Medulla oblongata (tissue), 1 donor: ENCODE data around the gene AFF3.
"Not testable (repeated sequence)": the region's sequence is repeated elsewhere in the genome, so short reads cannot be mapped to it uniquely, and the experiment has no call there.

Experiments used
- DNase-seq: peaks from one replicate; pipeline ENCODE4 v3.0.0-alpha.2; 2015; ENCODE audit errors: extremely low spot score

AFF3 gene

GRCh38 chr2:99971326-99971900 lies 171.0 kb downstream of the AFF3 start:
- no peak for DNase-seq

DNA sequence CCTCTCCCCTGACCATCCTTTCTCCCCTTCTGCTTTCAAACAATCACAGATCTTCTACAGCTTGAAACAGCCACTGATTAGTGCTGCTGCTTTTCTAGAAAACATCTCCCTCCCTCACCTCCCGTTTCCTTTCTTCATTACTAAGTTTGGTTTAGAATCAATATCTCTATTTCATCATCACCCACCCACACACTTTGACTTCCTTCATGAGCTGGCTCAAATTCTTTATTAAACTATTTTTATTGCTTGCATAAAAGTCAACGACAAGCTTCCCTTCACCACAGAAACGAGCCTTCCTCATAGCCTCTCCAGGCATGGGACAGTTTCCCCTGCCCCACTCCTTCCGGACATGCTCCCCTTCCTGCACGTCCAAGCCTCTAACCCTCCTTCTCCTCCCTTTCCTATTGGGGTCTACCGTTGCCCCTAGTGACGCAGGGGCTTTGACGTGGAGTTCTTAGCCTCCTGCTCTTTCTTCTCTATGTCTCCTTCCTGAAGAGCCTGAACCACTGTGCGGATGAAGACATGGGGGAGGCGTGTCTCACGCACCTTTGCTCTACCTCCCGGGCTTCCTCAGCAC lies 172.0 kb downstream of the AFF3 start:
- no peak for DNase-seq

GRCh38 chr2:99961196-99961913 lies 181.0 kb downstream of the AFF3 start:
- DNase-seq, result no peak

- peak; percentile 17 for DNase-seq
Measured at GRCh38 chr2:99960790-99961189, 181.6 kb downstream of the AFF3 start.

GRCh38 chr2:99960291-99960690 lies 182.1 kb downstream of the AFF3 start:
- no peak for DNase-seq

- DNase-seq, result no peak
Measured at GRCh38 chr2:99959261-99960014, 183.0 kb downstream of the AFF3 start.

- peak; percentile 40 for DNase-seq
Measured at GRCh38 chr2:99957332-99958133, 184.9 kb downstream of the AFF3 start.

GRCh38 chr2:99956232-99957030 lies 186.0 kb downstream of the AFF3 start:
- DNase-seq, result no peak

DNA sequence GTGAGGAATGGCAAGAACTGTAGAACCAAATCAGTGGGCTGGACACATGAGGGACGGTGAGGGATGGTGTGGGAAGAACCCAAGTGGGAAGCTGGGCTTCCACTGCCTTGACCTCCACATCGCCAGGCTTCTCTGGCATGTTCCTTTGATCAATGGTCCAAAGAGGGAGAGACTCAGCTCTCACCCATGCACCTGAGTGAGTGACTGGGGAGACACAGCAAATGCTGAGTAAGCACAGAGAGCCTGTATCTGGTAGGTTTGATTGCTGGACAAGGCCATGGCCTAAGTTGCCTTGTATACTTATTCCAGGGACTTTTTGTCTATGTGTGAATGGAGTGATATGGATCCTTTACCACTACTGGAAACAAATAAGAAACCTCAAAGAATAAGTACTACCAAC lies 188.6 kb downstream of the AFF3 start:
- DNase-seq, result no peak

- no peak for DNase-seq
Measured at GRCh38 chr2:99949963-99950362, 192.4 kb downstream of the AFF3 start.

DNA sequence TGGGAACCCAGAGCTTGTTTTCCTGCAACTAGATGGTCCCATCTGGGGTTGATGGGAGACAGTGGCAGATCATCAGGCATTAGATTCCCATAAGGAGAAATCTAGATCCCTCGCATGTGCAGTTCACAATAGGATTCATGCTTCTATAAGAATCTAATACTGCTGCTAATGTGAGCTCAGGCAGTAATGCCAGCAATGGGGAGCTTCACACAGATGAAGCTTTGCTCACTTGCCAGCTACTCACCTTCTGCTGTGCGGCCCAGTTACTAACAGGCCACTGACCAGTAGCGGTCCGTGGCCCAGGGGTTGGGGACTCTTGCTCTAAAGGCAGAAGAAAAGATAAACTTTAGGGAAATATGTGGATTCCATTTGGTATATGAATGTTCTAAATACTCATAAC lies 192.9 kb downstream of the AFF3 start:
- no peak for DNase-seq

DNA sequence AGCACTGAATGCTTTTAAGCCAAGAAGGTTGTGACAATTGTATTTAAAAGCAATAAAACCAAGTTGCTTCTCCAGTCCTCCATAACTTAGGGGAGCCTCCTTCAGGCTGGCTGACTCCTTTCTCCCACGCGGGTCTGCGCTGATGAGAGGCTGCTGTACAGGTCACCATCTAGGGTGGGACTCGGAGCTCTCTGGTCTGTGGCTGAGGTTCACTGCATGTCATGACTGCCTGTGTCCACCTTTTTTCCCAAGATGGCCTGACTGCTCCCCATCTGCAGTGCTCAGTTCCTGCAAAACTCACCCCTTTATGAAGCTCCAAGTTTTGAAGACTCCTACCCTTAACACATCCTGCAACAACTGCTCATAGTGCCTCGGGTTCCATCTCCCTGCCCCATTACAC lies 194.4 kb downstream of the AFF3 start:
- DNase-seq, result no peak

- DNase-seq, result not testable (repeated sequence)
Measured at GRCh38 chr2:99947366-99947765, 195.0 kb downstream of the AFF3 start.

- no peak for DNase-seq
Measured at GRCh38 chr2:99944019-99944418, 198.4 kb downstream of the AFF3 start.

DNA sequence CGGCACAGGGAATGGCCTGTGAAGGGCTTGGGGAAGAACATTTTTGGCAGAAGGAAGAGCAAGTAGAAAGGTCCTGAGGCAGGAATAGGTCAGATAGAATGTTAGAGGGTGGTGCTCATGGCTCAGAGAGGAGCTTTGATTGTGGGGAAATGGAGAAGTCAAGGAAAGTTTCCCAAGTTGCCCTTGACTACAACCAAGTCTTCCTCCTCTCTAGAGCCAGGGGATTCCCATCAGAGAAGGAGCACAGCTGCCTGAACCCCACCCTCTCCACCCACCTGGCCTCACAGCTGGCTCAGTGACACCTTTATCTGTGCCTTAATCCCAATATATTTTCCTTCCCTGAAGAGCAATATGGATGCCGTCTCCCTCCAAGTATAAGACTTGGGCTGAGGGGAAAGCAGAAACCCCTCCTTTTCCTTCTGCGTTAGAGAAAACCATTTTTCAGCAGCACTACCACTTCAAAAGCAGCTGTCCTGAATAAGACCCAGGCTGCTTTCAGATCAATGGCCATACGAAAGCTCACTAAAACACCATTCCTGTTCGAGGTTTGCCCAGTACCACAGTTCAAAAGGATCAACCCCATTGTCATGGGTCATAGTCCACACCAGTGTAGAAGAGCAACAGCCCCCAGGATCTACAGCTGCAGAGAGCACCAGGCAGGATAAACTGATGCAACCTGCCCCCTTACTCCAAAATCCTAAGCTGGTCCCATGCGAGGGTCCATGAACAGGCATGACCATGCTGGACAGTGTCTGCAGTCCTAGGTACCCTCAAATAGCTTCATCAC lies 199.6 kb downstream of the AFF3 start:
- no peak for DNase-seq

DNA sequence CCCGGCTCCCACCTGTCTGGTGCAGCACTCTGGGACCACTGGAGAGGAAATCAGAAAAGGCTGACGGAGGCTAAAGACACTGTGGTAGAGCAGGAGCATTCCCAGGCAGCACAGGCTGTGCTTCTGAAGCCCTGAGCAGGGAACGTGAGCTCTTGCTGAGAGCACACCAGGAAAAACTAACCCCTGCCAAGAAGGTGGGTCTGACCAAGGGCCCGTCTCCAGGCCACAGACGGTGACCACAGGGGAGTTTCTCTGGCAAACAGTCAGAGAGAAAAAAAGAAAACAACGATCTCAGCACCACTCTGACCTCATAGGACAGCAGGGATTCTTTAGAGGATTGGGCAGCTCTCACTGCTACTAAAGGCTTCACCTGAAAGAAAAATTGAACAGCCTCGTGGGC lies 201.4 kb downstream of the AFF3 start:
- DNase-seq, result no peak

DNA sequence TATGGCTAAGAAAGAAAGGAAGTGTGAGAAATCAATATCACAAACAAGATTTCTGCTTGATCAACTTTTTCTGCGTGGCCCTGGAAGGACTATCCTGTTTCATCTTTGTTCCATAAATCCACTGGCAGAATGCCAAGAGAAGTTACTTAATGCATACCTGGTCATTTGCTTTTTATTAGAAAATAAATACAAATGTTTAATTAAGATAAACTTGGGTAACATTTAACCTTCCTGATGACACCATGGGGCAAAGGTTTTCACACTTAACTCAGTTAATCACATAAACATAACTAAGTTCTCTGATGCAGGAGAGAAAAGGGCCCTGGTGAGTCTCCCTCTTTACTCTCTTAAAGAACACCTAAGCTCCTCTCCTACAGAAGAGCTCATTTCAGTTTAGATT lies 203.3 kb downstream of the AFF3 start:
- DNase-seq, result no peak

GRCh38 chr2:99938250-99938649 lies 204.1 kb downstream of the AFF3 start:
- DNase-seq, result no peak

GRCh38 chr2:99936065-99936464 lies 206.3 kb downstream of the AFF3 start:
- DNase-seq, result no peak

- DNase-seq, result no peak
Measured at GRCh38 chr2:99935662-99936061, 206.7 kb downstream of the AFF3 start.
